ENCODE data around the gene USP47.

DNA sequence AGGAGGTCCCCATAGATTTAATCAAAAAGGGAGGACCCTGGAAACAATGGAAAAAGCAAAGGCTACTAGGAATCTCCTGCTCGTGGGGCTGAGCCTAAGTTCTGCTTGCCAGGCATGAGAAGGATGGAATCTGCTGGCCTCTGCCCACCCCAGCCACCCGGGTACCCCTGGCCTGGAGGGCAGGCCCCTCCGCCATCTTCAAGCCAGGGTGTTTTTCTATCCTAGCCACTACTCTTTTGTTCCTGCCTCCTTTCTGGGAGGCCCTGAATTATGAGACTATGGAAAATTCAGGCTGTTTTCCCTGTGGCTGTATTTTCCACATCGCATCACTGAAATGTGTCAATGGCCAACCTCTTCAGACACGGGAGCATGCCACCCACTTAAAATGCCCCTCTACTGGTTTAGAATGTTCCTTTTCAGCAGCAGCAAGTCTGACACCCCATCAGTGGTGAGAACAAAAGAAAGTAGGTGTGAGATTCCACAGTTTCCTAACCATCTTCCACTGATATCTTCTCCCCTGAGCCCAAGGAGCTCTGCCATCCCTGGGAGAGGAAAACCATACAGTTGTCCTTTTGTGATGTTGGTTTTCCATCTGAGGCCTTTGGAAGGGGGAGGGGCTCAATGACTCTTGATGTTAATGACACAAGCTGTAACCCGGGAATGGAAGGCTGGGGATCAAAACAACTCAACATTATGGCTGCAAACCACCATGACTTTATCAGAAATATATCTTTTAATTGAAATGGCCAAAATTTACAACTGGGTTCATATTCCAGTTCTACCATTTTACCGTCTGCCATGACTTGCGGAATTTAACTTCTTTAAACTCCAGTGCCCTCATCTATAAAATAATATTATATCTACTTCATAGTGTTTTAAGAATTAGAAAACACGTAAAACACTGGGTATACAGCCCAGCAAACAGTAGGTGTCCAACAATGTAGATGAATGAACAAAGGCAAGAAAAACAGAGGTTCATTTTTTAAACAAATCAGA, 144.5 kb downstream of the USP47 start:
- no peak for TF ChIP-seq CTCF (conservative IDR thresholded peaks at IDR 0.05)
- no peak for TF ChIP-seq ZFX (IDR thresholded peaks at IDR 0.05)
